HepG2 (cell line): ENCODE data around the gene KIF19. TPM values are rescaled to one million over a fixed set of nuclear protein-coding genes. Genes with fewer than 3 reads are reported as not detected.

Source experiments
- ATAC-seq: fragments of 200-7000 bp; cut with Tn5 transposase; 3 replicates; pipeline ENCODE4 v1.9.1; 2020; ENCODE audit warnings: mild to moderate bottlenecking, moderate library complexity
- BruUV-seq: library from RNA; stranded (reverse); fragments of 400-500 nt; replicated peaks from 2 replicates; lab custom pipeline; 2021; lab: Mats Ljungman, UMichigan
- CTCF ChIA-PET: fragments of 300-600 bp; formaldehyde crosslinking; extraction: SDS; loops from one replicate; lab custom pipeline; 2021; ENCODE audit warnings: low total read pairs, inconsistent platforms, low intra/inter-chr PET ratio; lab: Yijun Ruan, JAX
- POLR2A ChIA-PET: fragments of 350-600 bp; sonication (Branson Sonifier 250); formaldehyde crosslinking; loops from one replicate; lab custom pipeline; 2020; ENCODE audit warnings: antibody characterized with exemption, inconsistent platforms; lab: Yijun Ruan, JAX
- DNase-seq: peaks from one replicate; pipeline ENCODE4 v3.0.0-alpha.2; 2015; ENCODE audit warnings: low spot score
- FAIRE-seq: peaks from 3 replicates; lab custom pipeline; 2011; peaks lifted over from hg19 to GRCh38; lab: Jason Lieb, UNC
- H2AFZ ChIP-seq: one replicate; pipeline ENCODE4 v1.6.1; 2011; ENCODE audit warnings: low read length, inconsistent platforms
- H3K27ac ChIP-seq: fragments of 300-600 bp; 3 replicates; pipeline ENCODE4 v1.8.0; 2011; ENCODE audit warnings: mixed run types, mild to moderate bottlenecking, mixed read lengths, low read length, inconsistent platforms; ENCODE audit not compliant: insufficient read depth; ENCODE audit errors: extremely low read length
- H3K27me3 ChIP-seq, 2 experiments: fragments of 200-600 bp in 1 of 2; 2 replicates in 1 of 2; 3 replicates in 1 of 2; pipeline versions ENCODE4 v1.6.0 to v1.8.0; 2011; ENCODE audit warnings: low read length in 2 of 2, mild to moderate bottlenecking in 2 of 2, moderate library complexity in 2 of 2, inconsistent platforms in 1 of 2; ENCODE audit not compliant: insufficient read depth in 2 of 2, control insufficient read depth in 1 of 2
- H3K36me3 ChIP-seq, 2 experiments: fragments of 200-600 bp in 1 of 2; replicated peaks in 1 of 2; 2 replicates in 1 of 2; 3 replicates in 1 of 2; pipeline versions ENCODE4 v1.5.1 to v1.8.0; 2011; ENCODE audit warnings: low read length in 2 of 2, inconsistent platforms in 1 of 2; ENCODE audit not compliant: insufficient read depth in 2 of 2, control insufficient read depth in 1 of 2
- H3K4me1 ChIP-seq: 2 replicates; pipeline ENCODE4 v1.5.1; 2012; ENCODE audit warnings: low read length, inconsistent platforms; ENCODE audit not compliant: insufficient read depth
- H3K4me2 ChIP-seq: 2 replicates; pipeline ENCODE4 v1.6.0; 2011; ENCODE audit warnings: low read depth, low read length, inconsistent platforms
- H3K4me3 ChIP-seq, 3 experiments: fragments of 200-600 bp in 1 of 3; sonication (generic), shearing (Covaris generic) in 1 of 3; replicated peaks in 1 of 3; 2 replicates each; pipeline ENCODE4 v1.5.1; 2011 to 2016; ENCODE audit warnings: low read length in 3 of 3, inconsistent platforms in 2 of 3, low read depth in 2 of 3, mild to moderate bottlenecking in 2 of 3, control low read depth in 1 of 3, mixed read lengths in 1 of 3; ENCODE audit not compliant: insufficient read depth in 1 of 3
- H3K79me2 ChIP-seq: one replicate; pipeline ENCODE4 v1.6.1; 2011; ENCODE audit warnings: low read length, inconsistent platforms; ENCODE audit not compliant: insufficient read depth
- H3K9ac ChIP-seq: 2 replicates; pipeline ENCODE4 v1.6.0; 2011; ENCODE audit warnings: mild to moderate bottlenecking, low read depth, low read length, inconsistent platforms; ENCODE audit not compliant: insufficient read depth
- H3K9me3 ChIP-seq: 2 replicates; pipeline ENCODE4 v1.5.1; 2012; ENCODE audit warnings: mild to moderate bottlenecking, low read length
- H4K20me1 ChIP-seq: 2 replicates; pipeline ENCODE4 v1.6.0; 2011; ENCODE audit warnings: inconsistent platforms, mild to moderate bottlenecking, low read length, moderate library complexity; ENCODE audit not compliant: insufficient read depth
- ISL2 ChIP-seq: sonication (generic); formaldehyde crosslinking; IDR thresholded peaks from 2 replicates; pipeline ENCODE4 v1.5.0; 2020; ENCODE audit warnings: missing genetic modification reagents
- MYNN ChIP-seq: sonication (generic); formaldehyde crosslinking; IDR thresholded peaks from 2 replicates; pipeline ENCODE4 v1.4.0; 2020; ENCODE audit warnings: mild to moderate bottlenecking, low read depth, missing genetic modification reagents
- PRPF4 ChIP-seq: fragments of 200-400 bp; formaldehyde crosslinking; IDR thresholded peaks from 2 replicates; pipeline ENCODE4 v1.6.1; 2016; ENCODE audit warnings: low read length, low read depth; ENCODE audit not compliant: poor library complexity, severe bottlenecking
- ZBTB2 ChIP-seq: sonication (generic); formaldehyde crosslinking; IDR thresholded peaks from 2 replicates; pipeline ENCODE4 v1.8.0; 2022; ENCODE audit warnings: low read depth, missing genetic modification reagents
- ZNF576 ChIP-seq: sonication (generic); formaldehyde crosslinking; IDR thresholded peaks from 2 replicates; pipeline ENCODE4 v1.4.0; 2020; ENCODE audit warnings: mild to moderate bottlenecking, missing genetic modification reagents
- ZNF629 ChIP-seq: sonication (generic); formaldehyde crosslinking; conservative IDR thresholded peaks from 2 replicates; pipeline ENCODE4 v1.5.0; 2020; ENCODE audit warnings: missing genetic modification reagents
- WGBS: methylation state at CpG from one replicate; pipeline ENCODE4 v1.1.6; 2017; ENCODE audit warnings: low lambda C conversion rate; 5-methylcytosine and 5-hydroxymethylcytosine counted together
- in situ Hi-C: cut with HindIII; loops from 2 replicates; pipeline ENCODE4 v1.10.0; 2017; ENCODE audit warnings: low pct_unique_long_range_greater_than_20kb; ENCODE audit not compliant: extremely low pct_ligation_motif_present
- intact Hi-C: fragments of 100-400 bp; cut with micrococcal nuclease; formaldehyde crosslinking; loops from one replicate; pipeline ENCODE4 v1.10.0; 2022; ENCODE audit not compliant: unreplicated experiment
- polyA plus RNA-seq, 8 experiments: library from polyadenylated mRNA; depleted of rRNA in 3 of 8; stranded (reverse) in 7 of 8; unstranded in 1 of 8; fragments of >200 nt; fragmentation: Illumina TruSeq in 4 of 8; extraction: Trizol in 4 of 8; gene quantifications; 2 replicates each; pipeline versions ENCODE4 v1.2.1 to v1.2.3, GENCODE V29; 2011 to 2016; ENCODE audit warnings: low read depth in 4 of 8, missing spikeins in 1 of 8, mixed read lengths in 1 of 8; ENCODE audit not compliant: insufficient read depth in 1 of 8
- total RNA-seq, 5 experiments: library from RNA; depleted of rRNA; stranded (reverse); fragments of >200 nt; fragmentation: Illumina TruSeq; extraction: Trizol; gene quantifications; 2 replicates each; pipeline ENCODE4 v1.2.3, GENCODE V29; 2016; ENCODE audit warnings: low read depth in 1 of 5

KIF19 gene
- total and polyA plus RNA-seq, 2 of the 13 experiments (the other 11 are each of a cell fraction or from before 2014, with no cell fraction given) = not detected

GRCh38 chr17:74369221-74369620 is 43.2 kb downstream of the KIF19 start:
- no peak for ATAC-seq
- DNase-seq = no peak
- Histone ChIP-seq H3K4me2 (no peak overlapping the region), H3K4me1 (peaks cover 11% of the 10 kb centered on the region), H3K27me3 (peaks cover 1 to 35% of the 10 kb centered on the region in 2 experiments; a peak in 4 of 5 replicates), H3K79me2 (no peaks in the 10 kb centered on the region), H4K20me1 (no peaks in the 10 kb centered on the region), H3K36me3 (no peaks in the 10 kb centered on the region), H3K9ac (no peak overlapping the region), H3K9me3 (no peaks in the 10 kb centered on the region), H2AFZ (no peak overlapping the region), H3K4me3 (no peak overlapping the region), H3K27ac (no peak overlapping the region)
- WGBS = 29% methylated on average over 10 of the region's 10 CpGs
- in situ Hi-C loops (no loop called here), intact Hi-C loops (loop anchor here (5.0 kb wide), 1 partner anchor 163 kb away; the partner anchor contains the start of gene CD300LB)
- no peak for TF ChIP-seq ZNF576 (CRISPR knock-in tag)
- TF ChIP-seq MYNN (CRISPR knock-in tag) = no peak
- no peak for TF ChIP-seq ZBTB2
- no peak for TF ChIP-seq ISL2
- TF ChIP-seq PRPF4 = no peak
- TF ChIP-seq ZNF629 (CRISPR knock-in tag) = no peak
- no TSS peak for BruUV-seq
- ChIA-PET POLR2A (interaction anchor here (1.9 kb wide), 1 partner anchor 84 kb away, joined by 6 read pairs; no protein-coding TSS in a partner anchor), CTCF (interaction anchor here (1.8 to 3.8 kb wide), 2 partner anchors 88 to 124 kb away, joined by 13 to 29 read pairs; no protein-coding TSS in a partner anchor)
- FAIRE-seq = no peak
